Esophagus muscularis mucosa (tissue), 3 donors: ENCODE data around the gene DOCK3.

Experiments used
- CTCF ChIP-seq, 3 experiments: fragments of 200-600 bp in 2 of 3; fragments of 450-650 bp in 1 of 3; sonication (generic) in 2 of 3; IDR thresholded peaks; one replicate each; pipeline ENCODE4 v1.5.1; 2017 to 2019; ENCODE audit warnings: antibody characterized with exemption in 3 of 3, mild to moderate bottlenecking in 2 of 3, moderate library complexity in 1 of 3
- POLR2AphosphoS5 ChIP-seq, 2 donors: sonication (generic); formaldehyde crosslinking; IDR thresholded peaks; one replicate each; pipeline ENCODE4 v1.6.1; 2017; ENCODE audit warnings: antibody characterized with exemption in 2 of 2

GRCh38 chr3:51381333-51381705, 706.6 kb downstream of the DOCK3 start:
- no peak for TF ChIP-seq CTCF (IDR thresholded peaks at IDR 0.05)
- TF ChIP-seq POLR2AphosphoS5 (IDR thresholded peaks at IDR 0.05), result no peak
